Endothelial cell (in vitro differentiated cells): ENCODE measurements around the gene CFAP65. TPM values are rescaled to one million over a fixed set of nuclear protein-coding genes. Genes with fewer than 3 reads are reported as not detected.

Source experiments
- DNase-seq: peaks from one replicate; pipeline ENCODE4 v3.0.0; 2021; ENCODE audit warnings: low spot score
- H3K27ac Mint-ChIP-seq: one replicate; pipeline ENCODE4 v1.8.0; 2021; ENCODE audit warnings: mixed read lengths, inconsistent platforms; ENCODE audit not compliant: unreplicated experiment
- H3K27me3 Mint-ChIP-seq: one replicate; pipeline ENCODE4 v1.8.0; 2021; ENCODE audit warnings: mild to moderate bottlenecking, moderate library complexity, mixed read lengths, inconsistent platforms; ENCODE audit not compliant: unreplicated experiment
- H3K36me3 Mint-ChIP-seq: one replicate; pipeline ENCODE4 v1.8.0; 2021; ENCODE audit warnings: mild to moderate bottlenecking, low read depth, mixed read lengths, inconsistent platforms; ENCODE audit not compliant: unreplicated experiment
- H3K4me1 Mint-ChIP-seq: one replicate; pipeline ENCODE4 v1.8.0; 2021; ENCODE audit warnings: mild to moderate bottlenecking, mixed read lengths, inconsistent platforms; ENCODE audit not compliant: unreplicated experiment
- H3K4me3 Mint-ChIP-seq: one replicate; pipeline ENCODE4 v1.8.0; 2021; ENCODE audit warnings: mild to moderate bottlenecking, mixed read lengths, inconsistent platforms; ENCODE audit not compliant: unreplicated experiment
- H3K9me3 Mint-ChIP-seq: one replicate; pipeline ENCODE4 v1.8.0; 2021; ENCODE audit warnings: mixed read lengths, inconsistent platforms; ENCODE audit not compliant: unreplicated experiment
- total RNA-seq: library from RNA; stranded (reverse); fragmentation: NEBNext Ultra II Directional; extraction: Animal tissue kit (Norgen Biotek cat#: 25700); gene quantifications from one replicate; pipeline ENCODE4 v1.2.1, GENCODE V29; 2021; ENCODE audit not compliant: unreplicated experiment
- TF ChIP-seq, protein P1 (sequence below): fragments of 200-600 bp; sonication (generic); IDR thresholded peaks from one replicate; pipeline ENCODE4 v1.5.0; 2021; ENCODE audit warnings: antibody characterized with exemption; ENCODE audit not compliant: unreplicated experiment

The CFAP65 gene
- total RNA-seq, 1 donor from 2014 or later, result 0.59 TPM

DNA sequence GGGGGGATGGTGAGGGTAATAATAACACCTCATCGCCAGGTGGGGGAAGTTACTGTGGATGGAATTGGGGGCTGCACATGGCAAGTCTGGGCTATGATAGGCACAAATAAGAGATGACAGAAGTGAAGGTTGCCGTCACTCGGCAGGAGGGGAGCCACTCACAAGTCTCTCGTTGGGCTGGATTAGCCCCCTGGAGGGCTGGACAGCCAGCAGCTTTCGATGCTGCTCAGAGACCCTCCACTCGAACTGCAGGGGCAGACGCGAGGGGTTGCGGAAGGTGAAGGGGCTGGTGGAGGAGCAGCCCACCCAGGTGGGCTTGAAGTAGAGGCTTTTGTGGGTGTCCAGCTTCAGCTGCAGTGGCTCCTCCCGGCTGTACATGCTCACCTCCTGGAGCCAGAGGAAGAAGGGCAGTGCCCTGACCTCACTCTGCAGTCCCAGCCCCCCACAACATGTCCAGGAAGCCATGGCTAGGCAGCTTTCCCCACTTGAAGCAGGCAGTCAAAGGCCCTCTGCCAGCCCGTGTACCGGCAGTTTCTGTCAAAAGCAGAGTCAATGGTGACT is 18.2 kb downstream of the CFAP65 start:
- Mint-ChIP-seq H3K4me3 (no peak overlapping the region), H3K27me3 (peaks cover 10% of the 10 kb centered on the region)

DNA sequence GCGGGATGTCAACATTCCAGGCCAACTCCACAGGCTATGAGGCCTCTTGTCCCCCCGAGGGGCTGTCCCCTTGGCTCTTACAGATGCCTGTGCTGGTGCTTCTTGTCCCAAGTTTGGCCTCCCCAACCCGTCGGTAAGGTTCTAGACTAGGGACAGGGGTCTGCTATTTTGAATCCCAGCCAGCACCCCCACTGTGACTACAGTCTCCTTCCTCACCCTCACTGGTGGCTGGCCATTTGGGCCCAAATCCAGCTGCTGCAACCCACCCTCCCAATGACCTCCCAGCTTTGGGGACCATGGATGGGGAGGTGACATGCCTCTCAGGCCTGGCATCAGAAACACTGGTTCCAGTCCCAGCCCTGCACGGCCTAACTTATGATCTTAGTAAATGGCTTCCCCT is 18.7 kb downstream of the CFAP65 start:
- Mint-ChIP-seq H3K27me3 (peaks cover 7% of the 10 kb centered on the region), H3K36me3 (no peaks in the 10 kb centered on the region), H3K27ac (peak overlapping the region; percentile 7), H3K4me3 (no peak overlapping the region), H3K9me3 (no peaks in the 10 kb centered on the region), H3K4me1 (no peaks in the 10 kb centered on the region)
- TF ChIP-seq, protein P1, sequence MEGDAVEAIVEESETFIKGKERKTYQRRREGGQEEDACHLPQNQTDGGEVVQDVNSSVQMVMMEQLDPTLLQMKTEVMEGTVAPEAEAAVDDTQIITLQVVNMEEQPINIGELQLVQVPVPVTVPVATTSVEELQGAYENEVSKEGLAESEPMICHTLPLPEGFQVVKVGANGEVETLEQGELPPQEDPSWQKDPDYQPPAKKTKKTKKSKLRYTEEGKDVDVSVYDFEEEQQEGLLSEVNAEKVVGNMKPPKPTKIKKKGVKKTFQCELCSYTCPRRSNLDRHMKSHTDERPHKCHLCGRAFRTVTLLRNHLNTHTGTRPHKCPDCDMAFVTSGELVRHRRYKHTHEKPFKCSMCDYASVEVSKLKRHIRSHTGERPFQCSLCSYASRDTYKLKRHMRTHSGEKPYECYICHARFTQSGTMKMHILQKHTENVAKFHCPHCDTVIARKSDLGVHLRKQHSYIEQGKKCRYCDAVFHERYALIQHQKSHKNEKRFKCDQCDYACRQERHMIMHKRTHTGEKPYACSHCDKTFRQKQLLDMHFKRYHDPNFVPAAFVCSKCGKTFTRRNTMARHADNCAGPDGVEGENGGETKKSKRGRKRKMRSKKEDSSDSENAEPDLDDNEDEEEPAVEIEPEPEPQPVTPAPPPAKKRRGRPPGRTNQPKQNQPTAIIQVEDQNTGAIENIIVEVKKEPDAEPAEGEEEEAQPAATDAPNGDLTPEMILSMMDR, result no peak
- DNase-seq, result no peak

More for the DNA sequence above, 18.2 kb downstream of the CFAP65 start:
- Mint-ChIP-seq H3K9me3 (no peaks in the 10 kb centered on the region), H3K36me3 (no peaks in the 10 kb centered on the region), H3K27ac (peak overlapping the region; percentile 7), H3K4me1 (no peaks in the 10 kb centered on the region)
- no peak for DNase-seq
- TF ChIP-seq, protein P1, result no peak

DNA sequence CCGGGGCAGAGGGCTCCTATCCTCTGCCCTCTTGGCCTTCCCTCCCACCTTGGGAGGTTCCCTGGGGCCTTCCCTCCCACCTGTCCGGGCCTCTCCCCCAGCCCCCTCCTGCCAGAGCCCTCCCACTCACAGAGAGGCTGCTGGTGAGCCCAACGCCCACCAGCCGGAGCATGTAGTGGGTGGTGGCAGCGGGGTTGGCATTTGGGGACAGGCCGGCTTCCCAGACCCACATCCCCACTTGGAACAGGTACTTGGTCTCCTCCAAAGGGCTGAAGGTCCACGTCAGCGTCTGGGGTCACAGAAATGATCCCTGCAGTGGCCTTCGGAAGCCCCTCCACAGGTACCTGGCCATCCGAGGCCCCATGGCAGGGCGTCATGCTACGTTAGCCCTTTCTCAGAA is 19.3 kb downstream of the CFAP65 start:
- no peaks in the 10 kb centered on the region for H3K4me1 Mint-ChIP-seq
- no peak overlapping the region for H3K27ac Mint-ChIP-seq
- H3K36me3 Mint-ChIP-seq, result no peaks in the 10 kb centered on the region
- no peak overlapping the region for H3K4me3 Mint-ChIP-seq
- H3K27me3 Mint-ChIP-seq, result peaks cover 7% of the 10 kb centered on the region
- DNase-seq, result no peak
- no peaks in the 10 kb centered on the region for H3K9me3 Mint-ChIP-seq
- TF ChIP-seq, protein P1, result no peak

DNA sequence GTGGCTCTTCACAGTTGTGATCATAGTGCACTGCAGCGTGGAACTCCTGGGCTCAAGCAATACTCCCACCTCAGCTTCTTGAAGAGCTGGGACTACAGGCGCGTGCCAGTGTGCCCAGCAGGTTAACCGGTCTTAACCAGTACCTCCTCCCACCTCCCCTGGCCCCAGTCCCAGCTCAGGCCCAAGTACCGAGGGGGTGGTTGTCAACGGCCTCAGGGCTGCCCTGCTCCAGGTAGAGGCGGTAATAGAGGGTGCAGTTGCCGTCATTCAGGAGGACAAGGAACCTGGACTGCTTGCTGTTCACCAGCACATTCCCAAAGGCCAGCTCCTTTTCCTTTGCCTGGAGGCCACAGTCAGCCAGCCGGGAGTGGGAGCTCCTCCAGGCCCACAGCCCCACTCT is 19.7 kb downstream of the CFAP65 start:
- no peak for DNase-seq
- no peak overlapping the region for H3K4me3 Mint-ChIP-seq
- no peaks in the 10 kb centered on the region for H3K4me1 Mint-ChIP-seq
- H3K36me3 Mint-ChIP-seq, result no peaks in the 10 kb centered on the region
- H3K9me3 Mint-ChIP-seq, result no peaks in the 10 kb centered on the region
- H3K27me3 Mint-ChIP-seq, result peaks cover 9% of the 10 kb centered on the region
- H3K27ac Mint-ChIP-seq, result no peak overlapping the region
- TF ChIP-seq, protein P1, result no peak

DNA sequence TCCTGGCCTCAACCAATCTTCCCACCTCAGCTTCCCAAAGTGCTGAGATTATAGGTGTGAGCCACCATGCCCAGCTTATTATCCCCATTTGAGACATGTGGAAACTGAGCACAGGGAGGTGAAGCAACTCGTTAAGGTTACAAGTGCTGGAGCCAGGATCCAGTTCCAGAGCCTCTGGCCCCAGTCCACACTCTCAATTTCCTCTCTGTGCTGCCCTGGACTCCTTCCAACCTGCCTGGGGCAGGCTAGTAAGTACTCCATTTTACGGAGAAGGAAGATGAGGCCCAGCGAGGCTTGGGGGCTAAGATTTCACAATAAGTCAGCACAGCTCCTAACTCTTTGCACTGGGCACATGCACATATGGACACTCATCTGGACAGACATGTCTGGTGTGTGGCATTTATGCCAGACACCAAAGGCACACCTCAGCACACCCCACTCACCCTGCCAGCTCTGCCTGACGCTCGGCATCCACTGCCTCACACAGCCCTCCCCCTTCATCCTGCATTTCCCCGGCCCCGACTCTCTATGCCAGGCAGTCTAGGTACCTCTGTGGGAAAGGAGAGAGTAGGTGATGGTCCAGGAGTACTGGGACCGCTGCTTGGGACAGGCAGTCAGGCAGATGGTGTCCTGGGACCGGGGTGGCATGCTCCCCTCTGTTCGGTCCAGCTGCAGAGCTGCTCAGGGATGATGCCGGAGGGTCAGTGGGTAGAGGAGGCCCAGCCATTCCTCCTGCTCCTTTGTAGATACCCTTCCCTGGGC is 20.5 kb downstream of the CFAP65 start:
- H3K4me3 Mint-ChIP-seq, result no peak overlapping the region
- TF ChIP-seq, protein P1, result no peak
- H3K27ac Mint-ChIP-seq, result no peak overlapping the region
- peaks cover 14% of the 10 kb centered on the region for H3K27me3 Mint-ChIP-seq
- no peaks in the 10 kb centered on the region for H3K36me3 Mint-ChIP-seq
- no peak for DNase-seq
- no peaks in the 10 kb centered on the region for H3K9me3 Mint-ChIP-seq
- no peaks in the 10 kb centered on the region for H3K4me1 Mint-ChIP-seq
